ENCODE data around the gene TAF10.
A peak's percentile ranks its signal among the peaks of the same experiment; 100 is the strongest.

TAF10 gene

DNA sequence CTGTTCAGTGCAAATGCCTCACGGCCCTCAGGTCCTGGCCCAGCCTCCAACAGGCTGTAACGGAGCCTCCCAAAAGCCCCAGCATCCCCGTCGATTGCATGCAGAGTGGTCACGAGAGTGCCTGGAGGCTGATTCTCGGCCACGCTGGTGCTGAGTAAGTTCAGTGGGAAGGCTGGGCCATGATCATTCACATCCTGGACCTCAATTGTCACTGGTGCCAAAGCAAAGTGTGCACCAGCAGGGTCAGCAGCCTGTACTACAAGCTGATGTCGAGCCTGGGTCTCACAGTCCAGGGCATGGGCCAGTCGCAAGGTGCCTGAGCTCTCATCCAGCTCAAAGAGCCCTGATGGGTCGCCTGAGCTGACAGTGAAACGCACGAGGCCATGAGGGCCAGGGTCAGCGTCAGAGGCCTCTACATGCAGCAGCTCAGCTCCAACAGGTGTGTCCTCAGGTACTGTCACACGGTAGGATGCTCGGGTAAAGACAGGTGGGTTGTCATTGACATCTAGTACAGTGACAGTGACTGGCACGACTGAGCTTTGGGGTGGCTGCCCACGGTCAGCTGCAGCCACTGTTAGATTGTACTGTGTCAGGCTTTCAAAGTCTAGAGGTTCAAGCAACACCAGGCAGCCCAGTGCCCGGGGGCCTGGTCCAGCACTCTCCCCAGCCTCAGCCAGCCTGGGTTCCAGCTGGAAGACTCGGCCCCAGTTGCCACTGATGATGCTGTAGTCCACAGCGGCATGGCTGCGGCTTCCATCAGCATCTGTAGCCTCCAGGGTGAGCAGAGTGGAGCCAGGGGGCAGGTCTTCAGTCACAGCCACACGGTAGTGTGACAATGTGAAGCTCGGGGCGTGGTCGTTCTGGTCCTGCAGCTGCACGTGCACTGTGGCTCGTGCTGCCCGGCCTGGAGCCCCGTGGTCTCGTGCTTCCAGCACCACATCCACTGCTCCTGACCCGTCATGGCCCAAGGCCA is 11.7 kb upstream of the TAF10 start:
- no peak for DNase-seq

DNA sequence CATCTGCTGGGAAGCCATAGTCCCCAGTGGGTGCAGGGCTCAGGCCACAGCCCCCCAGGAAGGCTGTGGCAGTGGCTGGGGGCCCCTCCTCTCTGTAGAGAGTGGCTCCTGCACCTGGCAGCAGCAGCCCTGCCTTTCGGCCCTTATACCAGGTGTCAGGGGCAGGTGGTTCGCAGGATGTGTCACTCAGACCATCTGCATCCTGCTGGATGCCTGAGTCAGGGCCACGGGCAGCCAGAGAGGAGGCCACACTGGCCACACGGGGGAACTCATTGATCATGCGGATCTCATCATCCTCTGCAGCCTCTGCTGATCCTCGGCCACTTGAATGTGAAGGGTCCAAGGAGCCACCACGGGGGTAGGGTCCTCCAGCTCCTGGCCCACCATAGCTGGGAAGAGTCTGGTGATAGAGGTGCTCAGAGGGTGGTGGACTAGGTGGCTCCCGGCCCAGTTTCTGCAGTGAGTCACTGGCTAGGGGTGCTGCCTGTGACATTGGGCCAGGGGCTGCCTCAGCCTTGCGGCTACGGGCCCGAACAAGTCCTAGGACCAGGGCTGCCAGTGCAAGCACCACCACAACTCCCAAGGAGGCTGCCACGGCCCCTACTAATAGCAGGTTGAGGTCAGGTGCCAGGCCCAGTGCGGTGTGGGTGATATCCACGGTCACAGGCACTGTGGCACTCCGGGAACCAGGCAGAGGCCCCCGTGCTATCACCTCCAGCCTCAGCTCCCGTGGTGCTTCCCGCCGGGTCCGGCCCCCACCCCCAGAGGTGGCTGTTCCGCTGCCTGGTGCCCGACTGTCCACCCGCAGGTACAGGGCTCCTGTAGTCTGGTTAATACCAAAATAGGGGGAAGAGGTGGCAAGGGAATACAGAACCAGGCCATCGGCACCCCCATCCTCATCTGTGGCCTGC is 10.5 kb upstream of the TAF10 start:
- no peak for DNase-seq

DNA sequence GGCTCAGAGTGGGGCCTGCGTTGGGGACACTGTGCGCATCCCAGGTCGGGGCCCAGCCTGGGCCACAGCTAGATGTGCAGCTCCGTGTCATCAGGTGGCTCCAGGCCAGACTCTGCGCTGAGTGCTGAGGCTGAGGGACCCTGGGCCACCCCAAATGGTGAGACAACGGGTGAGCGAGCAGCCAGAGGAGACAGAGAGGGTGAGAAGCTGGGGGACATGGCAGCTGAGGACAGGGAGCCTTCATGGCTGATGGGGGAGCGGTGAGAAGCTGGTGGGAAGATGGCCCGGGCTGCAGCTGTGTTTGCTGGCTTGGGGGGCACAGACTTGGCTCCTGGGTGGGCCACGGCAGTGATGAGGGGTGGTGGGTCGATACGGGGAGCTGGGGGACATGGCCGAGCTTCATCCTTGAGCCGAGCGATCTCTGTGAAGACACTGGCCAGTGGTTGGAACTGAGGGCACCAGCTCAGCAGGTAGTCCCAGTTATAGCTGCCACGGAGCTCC is 9.7 kb upstream of the TAF10 start:
- no peak for DNase-seq

- no peak for DNase-seq
These were observed 8.6 kb upstream of the TAF10 start for GRCh38 chr11:6620636-6621035.

DNA sequence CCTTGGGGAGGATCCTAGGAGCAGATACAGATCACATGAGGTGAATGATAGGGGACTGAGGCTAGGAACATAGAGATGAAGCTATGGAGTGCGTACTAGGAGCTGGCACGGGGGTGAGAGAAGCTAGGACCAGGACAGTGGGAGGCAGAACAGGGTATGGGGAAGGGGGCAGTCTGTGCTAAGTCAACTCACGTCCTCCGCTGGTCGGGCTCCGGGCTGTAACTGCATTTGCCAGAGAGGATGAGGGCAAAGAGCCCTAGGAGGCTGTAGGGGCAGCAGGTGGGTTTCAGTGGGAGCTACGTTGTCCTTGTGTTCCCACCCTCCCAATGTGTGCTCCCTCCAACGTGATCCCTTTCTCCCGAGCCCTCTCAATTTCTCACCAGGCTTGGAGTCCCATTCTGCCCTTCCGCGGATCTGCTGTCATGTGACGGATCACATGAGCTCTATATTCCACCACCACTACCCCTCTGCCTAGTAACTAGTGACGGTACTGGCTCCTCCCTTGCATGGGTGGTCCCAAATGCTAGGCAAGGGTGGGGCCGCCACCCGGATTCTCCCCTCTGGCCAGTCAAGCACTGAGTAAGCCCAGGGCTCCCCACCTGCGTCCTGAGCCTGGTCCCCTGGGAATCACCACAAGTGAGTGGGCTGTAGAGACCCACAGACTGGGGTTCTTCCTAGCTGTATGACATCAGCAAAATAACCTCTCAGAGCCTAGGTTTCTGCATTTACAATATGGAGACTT is 7.2 kb upstream of the TAF10 start, which contains the start of gene TPP1:
TPP1 (minus strand) TSS at position 419 of the 742 bp plus-strand sequence; CDS start at position 397, 22 bp downstream.
- peak; percentile 84 for DNase-seq

DNA sequence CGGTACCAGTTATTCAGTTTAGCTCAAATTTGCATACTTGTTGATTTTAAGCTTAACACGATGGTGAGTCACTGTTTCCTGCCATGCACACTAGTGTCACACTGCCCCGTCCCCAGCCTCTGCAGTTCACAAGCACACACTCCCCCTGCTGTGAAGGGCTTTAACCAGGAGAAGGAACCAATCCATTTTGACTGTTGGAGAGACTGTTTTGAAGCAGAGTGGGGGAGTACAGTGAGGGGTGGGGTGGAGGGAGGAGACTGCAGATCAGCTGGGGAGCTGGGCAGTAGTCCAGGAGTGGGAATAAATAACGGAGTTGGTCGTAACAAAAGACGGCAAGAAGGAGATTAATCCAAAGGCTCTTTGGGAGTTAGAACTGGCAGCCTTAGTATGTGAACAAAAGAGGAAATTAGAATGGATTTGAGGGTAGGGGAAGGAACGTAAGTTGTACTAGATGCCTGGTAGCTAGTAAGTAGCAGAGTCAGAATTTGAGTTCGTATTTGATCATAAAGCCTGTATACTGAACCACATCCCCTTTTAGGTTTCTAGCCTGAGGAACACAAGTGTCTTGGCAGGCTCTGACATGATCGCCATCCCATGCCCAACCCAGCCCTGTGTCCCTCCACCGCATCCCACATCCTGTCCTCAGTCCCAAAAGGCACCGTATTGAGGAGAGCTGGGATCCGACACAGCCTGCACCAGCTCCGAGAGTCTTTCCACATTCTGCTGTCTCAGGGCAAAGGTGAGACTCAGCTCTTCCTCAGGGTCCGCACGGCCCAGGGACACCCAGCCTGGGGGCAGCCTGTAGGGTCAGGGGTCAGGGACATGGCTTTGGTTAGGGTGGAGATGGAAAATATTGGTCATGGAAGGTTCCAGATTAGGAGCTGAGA is 6.3 kb upstream of the TAF10 start:
- DNase-seq = peak; percentile 55

DNA sequence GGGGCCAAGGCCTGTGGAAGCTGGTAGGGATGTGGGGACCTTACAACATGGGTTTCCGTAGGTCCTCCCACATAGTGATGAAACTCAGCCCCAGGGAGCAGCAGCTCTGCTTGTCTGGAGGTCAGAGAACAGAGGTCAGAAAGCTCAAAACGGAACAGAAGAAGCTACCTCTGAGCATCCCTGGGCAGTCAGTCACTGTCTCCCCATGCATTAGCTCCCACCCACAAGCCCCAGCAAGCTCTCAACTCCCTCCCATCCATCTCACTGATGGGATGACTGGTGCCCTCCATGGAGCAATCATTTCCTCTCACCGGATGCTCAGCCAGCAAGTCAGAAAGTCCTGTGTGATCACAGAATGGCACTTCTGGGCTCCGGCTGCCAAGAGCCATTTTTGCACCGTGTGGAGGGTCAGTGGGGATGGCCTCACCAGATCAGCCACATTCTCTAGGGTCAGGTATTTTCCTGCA is 5.3 kb upstream of the TAF10 start:
- DNase-seq = no peak

GRCh38 chr11:6616596-6617250 is 4.7 kb upstream of the TAF10 start:
- no peak for DNase-seq

DNA sequence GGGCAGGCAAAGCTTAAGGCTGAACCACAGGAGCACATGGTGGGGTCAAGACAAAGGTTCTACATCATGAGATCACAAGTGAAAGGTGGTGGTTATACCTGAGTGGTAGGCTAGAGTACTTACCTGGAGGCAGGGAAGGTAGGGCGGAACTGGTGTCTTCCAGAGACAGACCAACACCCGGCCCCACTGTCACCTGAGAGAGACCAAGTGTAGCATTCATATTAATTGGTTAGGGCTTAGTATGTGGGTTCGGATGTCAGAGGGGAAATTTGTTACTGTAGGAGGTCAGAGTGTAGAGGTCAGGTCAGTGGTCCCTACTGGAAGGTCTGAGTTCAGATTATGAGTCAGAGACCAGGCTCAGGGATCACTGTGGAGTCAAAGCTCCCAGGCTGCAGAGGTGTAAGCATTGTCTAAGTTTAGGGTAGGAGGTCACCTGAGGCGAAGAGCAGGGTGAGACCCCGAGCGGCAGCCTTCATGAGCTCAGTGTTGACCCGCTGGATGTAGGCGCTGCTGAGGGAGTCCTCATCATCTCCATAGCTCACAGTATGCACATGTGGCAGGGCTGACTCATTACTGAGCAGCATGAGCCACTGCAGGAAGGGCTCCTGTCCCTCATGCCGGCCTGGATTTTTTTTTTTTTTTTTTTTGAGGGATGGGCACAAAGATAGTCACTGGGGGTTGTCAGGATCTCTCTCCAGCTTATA is 4.0 kb upstream of the TAF10 start:
- DNase-seq = no peak

- DNase-seq = no peak
These were observed 3.0 kb upstream of the TAF10 start for GRCh38 chr11:6615046-6615445.

DNA sequence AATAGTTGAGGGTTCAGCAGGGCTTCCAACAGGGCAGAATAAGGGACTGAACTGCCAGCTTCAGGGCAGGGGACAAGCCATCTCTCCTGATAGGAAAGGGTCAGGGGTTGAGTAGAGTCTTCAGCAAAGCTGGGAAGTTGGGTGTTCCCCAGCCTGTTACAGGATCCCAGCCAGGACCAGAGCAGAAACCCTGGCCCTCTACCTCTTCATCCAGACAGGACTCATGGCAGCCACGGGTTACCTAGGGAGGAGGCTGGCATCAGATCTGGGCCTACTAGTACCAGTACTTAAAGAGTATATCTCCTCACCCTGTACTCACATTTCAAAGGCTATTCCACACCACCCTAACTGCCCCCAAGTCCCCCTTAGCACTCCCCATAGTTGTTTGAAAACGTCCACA is 2.4 kb upstream of the TAF10 start:
- no peak for DNase-seq

DNA sequence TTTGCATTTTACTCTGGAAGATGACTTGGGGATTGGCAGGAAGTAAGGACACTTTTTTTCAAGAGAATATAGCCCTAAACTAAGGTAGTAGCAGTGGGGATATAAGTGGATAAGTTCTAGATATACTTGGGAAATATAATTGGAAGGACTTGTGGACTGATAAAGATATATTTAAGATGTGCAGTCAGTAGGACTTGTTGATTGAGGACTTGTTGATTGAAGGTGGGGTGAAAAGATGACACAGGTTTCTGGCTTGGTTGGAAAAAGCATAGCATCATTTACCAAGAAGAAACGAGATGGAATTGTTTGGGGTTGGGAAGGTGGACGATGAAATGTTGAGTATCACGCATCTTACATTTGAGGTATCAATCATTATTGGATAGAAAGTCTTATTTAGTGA is 1.5 kb upstream of the TAF10 start:
- DNase-seq = no peak

DNA sequence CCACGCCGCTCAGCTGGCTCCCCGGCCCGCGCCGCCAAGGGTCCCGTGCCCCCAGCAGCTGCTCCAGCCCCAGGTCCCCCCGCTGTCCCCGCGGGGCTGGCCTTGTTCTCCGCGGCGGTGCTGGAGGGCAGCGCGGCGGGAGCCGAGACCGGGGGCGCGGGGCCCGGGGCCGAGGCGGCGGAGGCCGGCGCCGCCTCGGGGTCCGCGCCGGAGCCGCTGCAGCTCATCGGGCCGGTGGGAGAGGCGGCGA is 128 bp downstream of the TAF10 start:
- no peak for DNase-seq

- peak; percentile 28 for DNase-seq
These were observed 689 bp downstream of the TAF10 start for GRCh38 chr11:6611092-6611962.

GRCh38 chr11:6610591-6610990 is 1.4 kb downstream of the TAF10 start:
- DNase-seq = no peak

DNA sequence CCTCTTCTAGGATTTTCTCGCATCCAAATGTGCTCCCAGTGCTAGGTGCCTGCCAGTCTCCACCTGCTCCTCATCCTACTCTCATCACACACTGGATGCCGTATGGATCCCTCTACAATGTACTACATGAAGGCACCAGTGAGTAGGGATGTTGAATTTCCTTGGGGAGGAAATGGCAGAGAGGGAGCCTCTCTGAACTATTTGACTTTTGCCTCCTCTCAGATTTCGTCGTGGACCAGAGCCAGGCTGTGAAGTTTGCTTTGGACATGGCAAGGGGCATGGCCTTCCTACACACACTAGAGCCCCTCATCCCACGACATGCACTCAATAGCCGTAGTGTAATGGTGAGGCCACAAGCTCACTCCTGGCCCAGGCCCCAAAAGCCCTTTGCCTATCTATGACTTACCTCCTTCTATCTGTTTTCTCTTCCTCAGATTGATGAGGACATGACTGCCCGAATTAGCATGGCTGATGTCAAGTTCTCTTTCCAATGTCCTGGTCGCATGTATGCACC is 2.5 kb downstream of the TAF10 start:
- DNase-seq = no peak

GRCh38 chr11:6608726-6609501 is 3.1 kb downstream of the TAF10 start:
- no peak for DNase-seq

DNA sequence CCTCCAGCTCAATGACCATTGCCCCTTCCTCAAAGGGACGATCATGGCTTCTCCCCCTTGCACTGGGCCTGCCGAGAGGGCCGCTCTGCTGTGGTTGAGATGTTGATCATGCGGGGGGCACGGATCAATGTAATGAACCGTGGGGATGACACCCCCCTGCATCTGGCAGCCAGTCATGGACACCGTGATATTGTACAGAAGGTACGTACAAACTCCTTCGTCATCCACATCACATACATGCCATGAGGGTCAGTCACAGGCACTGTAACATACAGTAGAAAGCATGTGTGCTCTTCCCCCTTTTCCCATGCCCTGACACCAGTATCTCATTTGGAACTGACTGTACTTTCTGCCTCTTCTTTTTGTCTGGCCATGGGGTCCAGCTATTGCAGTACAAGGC is 4.0 kb downstream of the TAF10 start:
- no peak for DNase-seq
